COLO668 (cell line): Measurements from ENCODE around the gene KRTAP1-1.
"Not testable (repeated sequence)": the region's sequence is repeated elsewhere in the genome, so short reads cannot be mapped to it uniquely, and the experiment has no call there.

Experiments used
- DNase-seq: peaks from one replicate; lab custom pipeline; 2025; ENCODE audit not compliant: unreplicated experiment; lab: John Stamatoyannopoulos, UW

The KRTAP1-1 gene

GRCh38 chr17:41013181-41013580 lies 28.1 kb downstream of the KRTAP1-1 start:
- no peak for DNase-seq

- peak; percentile 23 for DNase-seq
Observed at GRCh38 chr17:41012326-41013120, 28.7 kb downstream of the KRTAP1-1 start.

- DNase-seq = no peak
Observed at GRCh38 chr17:41010441-41010840, 30.8 kb downstream of the KRTAP1-1 start.

GRCh38 chr17:41009936-41010335 lies 31.3 kb downstream of the KRTAP1-1 start:
- DNase-seq = no peak

GRCh38 chr17:41009301-41009760 lies 31.9 kb downstream of the KRTAP1-1 start:
- DNase-seq = peak; percentile 4

- peak; percentile 83 for DNase-seq
Observed at GRCh38 chr17:41008811-41009210, 32.4 kb downstream of the KRTAP1-1 start, which contains the start of gene KRTAP3-1. TSS of gene KRTAP3-1 (minus strand) at chr17:41009128. CDS start at chr17:41009074, 54 bp downstream.

- DNase-seq = peak; percentile 33
Observed at GRCh38 chr17:41004397-41004796, 36.9 kb downstream of the KRTAP1-1 start.

- no peak for DNase-seq
Observed at GRCh38 chr17:41003926-41004325, 37.3 kb downstream of the KRTAP1-1 start.

GRCh38 chr17:41002814-41003213 lies 38.4 kb downstream of the KRTAP1-1 start:
- no peak for DNase-seq

GRCh38 chr17:41001795-41002194 lies 39.5 kb downstream of the KRTAP1-1 start:
- DNase-seq = no peak

- not testable (repeated sequence) for DNase-seq
Observed at GRCh38 chr17:40999563-40999962, 41.7 kb downstream of the KRTAP1-1 start, which contains the start of gene KRTAP3-2. TSS of gene KRTAP3-2 (minus strand) at chr17:40999906. CDS start at chr17:40999853, 53 bp downstream.

- no peak for DNase-seq
Observed at GRCh38 chr17:40997361-40997760, 43.9 kb downstream of the KRTAP1-1 start.

- DNase-seq = no peak
Observed at GRCh38 chr17:40996829-40997228, 44.4 kb downstream of the KRTAP1-1 start.

GRCh38 chr17:40995116-40995515 lies 46.1 kb downstream of the KRTAP1-1 start:
- DNase-seq = no peak

GRCh38 chr17:40993839-40994238 lies 47.4 kb downstream of the KRTAP1-1 start, which contains the start of gene KRTAP3-3:
TSS of gene KRTAP3-3 (minus strand) at chr17:40994164. CDS start at chr17:40994097, 67 bp downstream.
- DNase-seq = peak; percentile 30

GRCh38 chr17:40993084-40993483 lies 48.2 kb downstream of the KRTAP1-1 start:
- no peak for DNase-seq

- DNase-seq = no peak
Observed at GRCh38 chr17:40992666-40993065, 48.6 kb downstream of the KRTAP1-1 start.
